ENCODE data around the gene NDUFS3. TPM values are rescaled to one million over a fixed set of nuclear protein-coding genes. Genes with fewer than 3 reads are reported as not detected.

Gene NDUFS3
- total and polyA plus RNA-seq, 2 of the 13 experiments (the other 11 are each of a cell fraction or from before 2014, with no cell fraction given): 151 to 184 TPM

DNA sequence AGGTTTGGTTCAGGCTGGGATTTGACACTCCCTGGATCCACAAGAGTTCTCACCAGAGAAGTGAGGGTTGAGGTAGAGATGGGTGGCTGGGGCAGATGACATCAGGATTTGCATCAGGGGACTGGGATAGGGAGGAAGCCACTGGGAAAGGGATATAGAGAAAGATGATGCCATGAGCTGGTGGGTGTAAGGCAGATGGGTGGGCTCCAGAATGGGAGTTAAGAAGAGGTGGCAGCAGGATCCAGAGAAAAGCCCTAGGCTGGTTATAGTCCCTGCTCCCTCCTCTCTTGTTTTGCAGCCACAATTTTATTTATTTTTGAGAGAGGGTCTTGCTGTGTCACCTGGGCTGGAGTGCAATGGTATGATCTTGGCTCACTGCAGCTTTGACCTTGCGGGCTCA is 17.1 kb downstream of the NDUFS3 start:
- FAIRE-seq (no peak), DNase-seq (ENCODE audit: low spot score) (no peak), ATAC-seq (no peak)
- CTCF ChIA-PET (ENCODE audit: low intra/inter-chr PET ratio, low total read pairs): no interaction called here
- WGBS (ENCODE audit: low lambda C conversion rate): 71% methylated on average over 1 of the region's 1 CpG
- POLR2A ChIA-PET: no interaction called here
- H3K79me2 ChIP-seq (ENCODE audit: insufficient read depth, low read length): no peaks in the 10 kb centered on the region
- H3K27ac ChIP-seq (ENCODE audit: extremely low read length, insufficient read depth, low read length): no peak overlapping the region
- intact Hi-C loops (cut with micrococcal nuclease; ENCODE audit: unreplicated experiment): no loop called here
- H3K36me3 ChIP-seq (replicated peaks in 1 of 2; ENCODE audit: control insufficient read depth in 1 of 2, insufficient read depth in 2 of 2, low read length in 2 of 2): no peaks in the 10 kb centered on the region
- no peak overlapping the region for H2AFZ ChIP-seq (ENCODE audit: low read length)
- no peak overlapping the region for H3K4me2 ChIP-seq (ENCODE audit: low read depth, low read length)
- H3K4me3 ChIP-seq (replicated peaks in 1 of 3; ENCODE audit: insufficient read depth in 1 of 3, low read depth in 2 of 3, low read length in 3 of 3): no peak overlapping the region
- no peak overlapping the region for H3K9ac ChIP-seq (ENCODE audit: insufficient read depth, low read depth, low read length)
- no peaks in the 10 kb centered on the region for H3K9me3 ChIP-seq (ENCODE audit: low read length)
- peaks cover 3 to 27% of the 10 kb centered on the region in 2 experiments for H3K27me3 ChIP-seq (ENCODE audit: control insufficient read depth in 1 of 2, insufficient read depth in 2 of 2, low read length in 2 of 2)
- no TSS peak for BruUV-seq (replicated peaks)
- no peaks in the 10 kb centered on the region for H4K20me1 ChIP-seq (ENCODE audit: insufficient read depth, low read length)
- TF ChIP-seq MNT (IDR thresholded peaks at IDR 0.05): no peak
- TF ChIP-seq CBX1 (IDR thresholded peaks at IDR 0.05; ENCODE audit: low read depth): no peak
- TF ChIP-seq, protein P1, sequence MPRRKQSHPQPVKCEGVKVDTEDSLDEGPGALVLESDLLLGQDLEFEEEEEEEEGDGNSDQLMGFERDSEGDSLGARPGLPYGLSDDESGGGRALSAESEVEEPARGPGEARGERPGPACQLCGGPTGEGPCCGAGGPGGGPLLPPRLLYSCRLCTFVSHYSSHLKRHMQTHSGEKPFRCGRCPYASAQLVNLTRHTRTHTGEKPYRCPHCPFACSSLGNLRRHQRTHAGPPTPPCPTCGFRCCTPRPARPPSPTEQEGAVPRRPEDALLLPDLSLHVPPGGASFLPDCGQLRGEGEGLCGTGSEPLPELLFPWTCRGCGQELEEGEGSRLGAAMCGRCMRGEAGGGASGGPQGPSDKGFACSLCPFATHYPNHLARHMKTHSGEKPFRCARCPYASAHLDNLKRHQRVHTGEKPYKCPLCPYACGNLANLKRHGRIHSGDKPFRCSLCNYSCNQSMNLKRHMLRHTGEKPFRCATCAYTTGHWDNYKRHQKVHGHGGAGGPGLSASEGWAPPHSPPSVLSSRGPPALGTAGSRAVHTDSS (CRISPR knock-in tag; conservative IDR thresholded peaks at IDR 0.05): no peak
- TF ChIP-seq MIER2 (CRISPR knock-in tag; IDR thresholded peaks at IDR 0.05): no peak
- TF ChIP-seq GABPB1 (CRISPR knock-in tag; IDR thresholded peaks at IDR 0.05): no peak
- no peak for TF ChIP-seq ZNF558 (CRISPR knock-in tag; IDR thresholded peaks at IDR 0.05; ENCODE audit: borderline replicate concordance)
- no peak for TF ChIP-seq ZNF619 (CRISPR knock-in tag; IDR thresholded peaks at IDR 0.05)
- TF ChIP-seq, protein P2, sequence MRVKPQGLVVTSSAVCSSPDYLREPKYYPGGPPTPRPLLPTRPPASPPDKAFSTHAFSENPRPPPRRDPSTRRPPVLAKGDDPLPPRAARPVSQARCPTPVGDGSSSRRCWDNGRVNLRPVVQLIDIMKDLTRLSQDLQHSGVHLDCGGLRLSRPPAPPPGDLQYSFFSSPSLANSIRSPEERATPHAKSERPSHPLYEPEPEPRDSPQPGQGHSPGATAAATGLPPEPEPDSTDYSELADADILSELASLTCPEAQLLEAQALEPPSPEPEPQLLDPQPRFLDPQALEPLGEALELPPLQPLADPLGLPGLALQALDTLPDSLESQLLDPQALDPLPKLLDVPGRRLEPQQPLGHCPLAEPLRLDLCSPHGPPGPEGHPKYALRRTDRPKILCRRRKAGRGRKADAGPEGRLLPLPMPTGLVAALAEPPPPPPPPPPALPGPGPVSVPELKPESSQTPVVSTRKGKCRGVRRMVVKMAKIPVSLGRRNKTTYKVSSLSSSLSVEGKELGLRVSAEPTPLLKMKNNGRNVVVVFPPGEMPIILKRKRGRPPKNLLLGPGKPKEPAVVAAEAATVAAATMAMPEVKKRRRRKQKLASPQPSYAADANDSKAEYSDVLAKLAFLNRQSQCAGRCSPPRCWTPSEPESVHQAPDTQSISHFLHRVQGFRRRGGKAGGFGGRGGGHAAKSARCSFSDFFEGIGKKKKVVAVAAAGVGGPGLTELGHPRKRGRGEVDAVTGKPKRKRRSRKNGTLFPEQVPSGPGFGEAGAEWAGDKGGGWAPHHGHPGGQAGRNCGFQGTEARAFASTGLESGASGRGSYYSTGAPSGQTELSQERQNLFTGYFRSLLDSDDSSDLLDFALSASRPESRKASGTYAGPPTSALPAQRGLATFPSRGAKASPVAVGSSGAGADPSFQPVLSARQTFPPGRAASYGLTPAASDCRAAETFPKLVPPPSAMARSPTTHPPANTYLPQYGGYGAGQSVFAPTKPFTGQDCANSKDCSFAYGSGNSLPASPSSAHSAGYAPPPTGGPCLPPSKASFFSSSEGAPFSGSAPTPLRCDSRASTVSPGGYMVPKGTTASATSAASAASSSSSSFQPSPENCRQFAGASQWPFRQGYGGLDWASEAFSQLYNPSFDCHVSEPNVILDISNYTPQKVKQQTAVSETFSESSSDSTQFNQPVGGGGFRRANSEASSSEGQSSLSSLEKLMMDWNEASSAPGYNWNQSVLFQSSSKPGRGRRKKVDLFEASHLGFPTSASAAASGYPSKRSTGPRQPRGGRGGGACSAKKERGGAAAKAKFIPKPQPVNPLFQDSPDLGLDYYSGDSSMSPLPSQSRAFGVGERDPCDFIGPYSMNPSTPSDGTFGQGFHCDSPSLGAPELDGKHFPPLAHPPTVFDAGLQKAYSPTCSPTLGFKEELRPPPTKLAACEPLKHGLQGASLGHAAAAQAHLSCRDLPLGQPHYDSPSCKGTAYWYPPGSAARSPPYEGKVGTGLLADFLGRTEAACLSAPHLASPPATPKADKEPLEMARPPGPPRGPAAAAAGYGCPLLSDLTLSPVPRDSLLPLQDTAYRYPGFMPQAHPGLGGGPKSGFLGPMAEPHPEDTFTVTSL (CRISPR knock-in tag; IDR thresholded peaks at IDR 0.05; ENCODE audit: borderline replicate concordance): no peak
- no peak for TF ChIP-seq BATF2 (CRISPR knock-in tag; IDR thresholded peaks at IDR 0.05)
- TF ChIP-seq, protein P3, sequence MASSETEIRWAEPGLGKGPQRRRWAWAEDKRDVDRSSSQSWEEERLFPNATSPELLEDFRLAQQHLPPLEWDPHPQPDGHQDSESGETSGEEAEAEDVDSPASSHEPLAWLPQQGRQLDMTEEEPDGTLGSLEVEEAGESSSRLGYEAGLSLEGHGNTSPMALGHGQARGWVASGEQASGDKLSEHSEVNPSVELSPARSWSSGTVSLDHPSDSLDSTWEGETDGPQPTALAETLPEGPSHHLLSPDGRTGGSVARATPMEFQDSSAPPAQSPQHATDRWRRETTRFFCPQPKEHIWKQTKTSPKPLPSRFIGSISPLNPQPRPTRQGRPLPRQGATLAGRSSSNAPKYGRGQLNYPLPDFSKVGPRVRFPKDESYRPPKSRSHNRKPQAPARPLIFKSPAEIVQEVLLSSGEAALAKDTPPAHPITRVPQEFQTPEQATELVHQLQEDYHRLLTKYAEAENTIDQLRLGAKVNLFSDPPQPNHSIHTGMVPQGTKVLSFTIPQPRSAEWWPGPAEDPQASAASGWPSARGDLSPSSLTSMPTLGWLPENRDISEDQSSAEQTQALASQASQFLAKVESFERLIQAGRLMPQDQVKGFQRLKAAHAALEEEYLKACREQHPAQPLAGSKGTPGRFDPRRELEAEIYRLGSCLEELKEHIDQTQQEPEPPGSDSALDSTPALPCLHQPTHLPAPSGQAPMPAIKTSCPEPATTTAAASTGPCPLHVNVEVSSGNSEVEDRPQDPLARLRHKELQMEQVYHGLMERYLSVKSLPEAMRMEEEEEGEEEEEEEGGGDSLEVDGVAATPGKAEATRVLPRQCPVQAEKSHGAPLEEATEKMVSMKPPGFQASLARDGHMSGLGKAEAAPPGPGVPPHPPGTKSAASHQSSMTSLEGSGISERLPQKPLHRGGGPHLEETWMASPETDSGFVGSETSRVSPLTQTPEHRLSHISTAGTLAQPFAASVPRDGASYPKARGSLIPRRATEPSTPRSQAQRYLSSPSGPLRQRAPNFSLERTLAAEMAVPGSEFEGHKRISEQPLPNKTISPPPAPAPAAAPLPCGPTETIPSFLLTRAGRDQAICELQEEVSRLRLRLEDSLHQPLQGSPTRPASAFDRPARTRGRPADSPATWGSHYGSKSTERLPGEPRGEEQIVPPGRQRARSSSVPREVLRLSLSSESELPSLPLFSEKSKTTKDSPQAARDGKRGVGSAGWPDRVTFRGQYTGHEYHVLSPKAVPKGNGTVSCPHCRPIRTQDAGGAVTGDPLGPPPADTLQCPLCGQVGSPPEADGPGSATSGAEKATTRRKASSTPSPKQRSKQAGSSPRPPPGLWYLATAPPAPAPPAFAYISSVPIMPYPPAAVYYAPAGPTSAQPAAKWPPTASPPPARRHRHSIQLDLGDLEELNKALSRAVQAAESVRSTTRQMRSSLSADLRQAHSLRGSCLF (CRISPR knock-in tag; IDR thresholded peaks at IDR 0.05; ENCODE audit: borderline replicate concordance): no peak
- peaks cover 39% of the 10 kb centered on the region for H3K4me1 ChIP-seq (ENCODE audit: insufficient read depth, low read length)
- in situ Hi-C loops (cut with HindIII; ENCODE audit: extremely low pct_ligation_motif_present, low pct_unique_long_range_greater_than_20kb): no loop called here

All from HepG2 (cell line).